Brain microvascular endothelial cell (primary cell): ENCODE measurements around the gene PDZRN3.

ENCODE experiments used
- DNase-seq: peaks from one replicate; pipeline ENCODE4 v3.0.0-alpha.2; 2020
- H3K27ac ChIP-seq: fragments of 250-450 bp; sonication (Bioruptor Pico); 2 replicates; pipeline ENCODE4 v1.5.1; 2020; ENCODE audit warnings: mild to moderate bottlenecking, moderate library complexity
- H3K27me3 ChIP-seq: fragments of 250-450 bp; sonication (Bioruptor Pico); replicated peaks from 2 replicates; pipeline ENCODE4 v1.5.1; 2020; ENCODE audit warnings: mild to moderate bottlenecking
- H3K36me3 ChIP-seq: fragments of 250-450 bp; sonication (Bioruptor Pico); replicated peaks from 2 replicates; pipeline ENCODE4 v1.5.1; 2020; ENCODE audit warnings: mild to moderate bottlenecking
- H3K4me3 ChIP-seq: 2 replicates; pipeline ENCODE4 v1.5.1; 2011; ENCODE audit warnings: low read depth, mild to moderate bottlenecking, control low read depth, low read length, moderate library complexity
- CTCF ChIP-seq: IDR thresholded peaks from 2 replicates; pipeline ENCODE4 v1.5.1; 2011; ENCODE audit warnings: low read depth, mild to moderate bottlenecking, moderate library complexity, low read length, control low read depth, inconsistent platforms; ENCODE audit errors: missing control alignments
- in situ Hi-C: cut with HindIII; loops from 2 replicates; pipeline ENCODE4 v1.10.0; 2017; ENCODE audit warnings: low sequenced_read_pairs, low pct_ligation_motif_present

Gene PDZRN3

GRCh38 chr3:73622091-73622805 is 2.5 kb downstream of the PDZRN3 start:
- TF ChIP-seq CTCF: no peak

DNA sequence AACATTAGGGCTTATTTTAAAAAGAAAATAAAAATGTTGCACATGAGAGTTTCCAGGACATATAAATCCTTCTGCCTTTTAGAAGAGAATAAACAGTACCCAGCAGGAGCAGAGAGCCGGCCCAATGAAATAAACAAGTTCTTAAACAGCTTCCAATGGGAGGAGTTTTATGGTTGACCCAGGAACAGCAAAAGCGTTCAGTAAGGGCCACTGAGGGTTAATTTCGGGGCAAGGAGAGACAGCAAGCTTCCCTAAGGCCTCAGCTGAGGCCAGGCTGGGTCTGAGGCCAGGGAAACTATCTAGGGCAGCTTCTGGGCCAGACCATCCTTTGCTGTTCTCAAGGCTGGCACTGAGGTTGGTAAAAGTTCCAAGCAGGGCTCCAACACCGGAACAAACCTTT is 3.4 kb downstream of the PDZRN3 start:
- no peak for TF ChIP-seq CTCF
- H3K27me3 ChIP-seq: no peaks in the 10 kb centered on the region
- H3K36me3 ChIP-seq: no peaks in the 10 kb centered on the region
- in situ Hi-C loops: no loop called here
- H3K4me3 ChIP-seq: no peak overlapping the region
- no peak for DNase-seq
- H3K27ac ChIP-seq: no peak overlapping the region

More at GRCh38 chr3:73622091-73622805, 2.5 kb downstream of the PDZRN3 start:
- no peak overlapping the region for H3K27ac ChIP-seq
- no peaks in the 10 kb centered on the region for H3K36me3 ChIP-seq
- H3K4me3 ChIP-seq: no peak overlapping the region
- DNase-seq: no peak
- H3K27me3 ChIP-seq: no peaks in the 10 kb centered on the region
- in situ Hi-C loops: no loop called here

- TF ChIP-seq CTCF: no peak
- no peaks in the 10 kb centered on the region for H3K27me3 ChIP-seq
- no peak for DNase-seq
- in situ Hi-C loops: no loop called here
- H3K36me3 ChIP-seq: no peaks in the 10 kb centered on the region
- H3K4me3 ChIP-seq: no peak overlapping the region
- no peak overlapping the region for H3K27ac ChIP-seq
Observed at GRCh38 chr3:73618461-73618860, 6.3 kb downstream of the PDZRN3 start.

- Histone ChIP-seq H3K27ac (no peak overlapping the region), H3K4me3 (no peak overlapping the region), H3K27me3 (no peaks in the 10 kb centered on the region), H3K36me3 (no peaks in the 10 kb centered on the region)
- no peak for TF ChIP-seq CTCF
- in situ Hi-C loops: no loop called here
- no peak for DNase-seq
Observed at GRCh38 chr3:73616056-73616455, 8.7 kb downstream of the PDZRN3 start.

- TF ChIP-seq CTCF: no peak
- DNase-seq: peak; percentile 69
- no peaks in the 10 kb centered on the region for H3K36me3 ChIP-seq
- H3K4me3 ChIP-seq: no peak overlapping the region
- in situ Hi-C loops: no loop called here
- H3K27me3 ChIP-seq: no peaks in the 10 kb centered on the region
- no peak overlapping the region for H3K27ac ChIP-seq
Observed at GRCh38 chr3:73614419-73614818, 10.3 kb downstream of the PDZRN3 start.

GRCh38 chr3:73611176-73611575 is 13.6 kb downstream of the PDZRN3 start:
- in situ Hi-C loops: no loop called here
- no peaks in the 10 kb centered on the region for H3K27me3 ChIP-seq
- H3K27ac ChIP-seq: no peak overlapping the region
- no peak for TF ChIP-seq CTCF
- H3K36me3 ChIP-seq: no peaks in the 10 kb centered on the region
- H3K4me3 ChIP-seq: no peak overlapping the region
- DNase-seq: no peak
